HG03571 (cell line): Measurements from ENCODE around the gene PDE5A.
"Not testable (repeated sequence)": the region's sequence is repeated elsewhere in the genome, so short reads cannot be mapped to it uniquely, and the experiment has no call there.

Experiments
- ATAC-seq: cut with Tn5 transposase; IDR thresholded peaks from one replicate; pipeline ENCODE4 v1.9.1; 2021; ENCODE audit not compliant: unreplicated experiment

The PDE5A gene

DNA sequence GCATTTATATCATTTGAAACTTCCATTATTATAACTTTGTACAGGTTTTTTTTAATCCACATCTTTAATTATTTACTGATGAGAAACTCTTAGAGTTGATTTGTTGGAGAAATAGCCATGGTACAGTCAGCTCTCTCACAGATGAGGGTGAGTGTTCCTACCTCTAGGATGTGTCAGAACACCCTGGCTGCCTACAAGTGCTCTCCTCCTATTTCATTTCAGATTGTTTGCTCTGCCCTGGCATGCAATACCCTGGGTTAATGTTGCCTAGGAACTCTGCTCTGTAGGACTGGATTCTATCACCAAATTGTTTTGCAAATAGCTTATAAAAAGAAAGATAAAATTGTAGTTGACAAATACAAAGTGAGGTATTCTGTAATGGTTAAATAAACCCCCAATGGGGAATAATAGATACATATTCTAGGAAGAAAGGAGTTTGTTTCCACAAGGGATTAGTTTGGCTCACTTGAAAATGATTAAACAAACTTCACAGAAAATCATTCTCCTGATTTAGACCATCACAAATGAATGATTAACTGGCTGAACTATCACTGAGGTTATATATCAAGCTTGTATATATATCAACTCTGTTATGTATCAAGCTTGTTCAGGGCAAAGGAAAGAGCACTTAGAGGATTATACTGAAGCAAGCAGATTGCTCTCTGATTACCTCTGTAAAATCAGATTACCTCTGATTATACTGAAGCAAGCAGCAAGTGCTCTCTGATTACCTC is 150.0 kb downstream of the PDE5A start:
- ATAC-seq: no peak

DNA sequence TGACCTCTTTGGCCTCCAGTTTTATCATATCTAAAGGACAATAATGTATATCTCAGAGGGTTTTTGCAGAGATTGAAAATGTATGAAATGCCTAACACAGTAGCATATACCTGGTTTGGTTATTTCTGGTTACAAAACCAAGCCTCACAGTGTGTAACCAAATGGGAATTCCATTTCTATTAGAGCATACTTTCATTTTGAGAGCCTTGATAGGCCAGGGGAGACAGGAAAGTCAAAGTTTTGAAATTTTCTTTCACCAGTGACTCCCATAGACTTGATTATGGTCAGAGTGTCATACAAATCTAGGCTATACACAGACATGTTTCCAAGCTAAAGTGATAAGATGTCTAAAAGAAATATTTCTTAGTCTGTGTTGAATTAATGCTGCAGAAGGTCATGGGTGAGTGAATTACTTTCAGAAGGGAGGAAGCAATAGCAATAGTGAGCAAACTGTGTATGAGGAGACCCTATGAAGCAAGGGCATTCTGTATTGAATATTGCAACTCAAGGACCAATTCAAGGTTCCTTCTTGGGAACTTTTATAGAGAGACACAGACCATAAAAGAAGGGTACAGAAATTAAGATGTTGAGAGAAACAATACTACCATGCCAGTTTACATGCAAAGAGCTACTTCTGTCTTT is 151.1 kb downstream of the PDE5A start:
- no peak for ATAC-seq

DNA sequence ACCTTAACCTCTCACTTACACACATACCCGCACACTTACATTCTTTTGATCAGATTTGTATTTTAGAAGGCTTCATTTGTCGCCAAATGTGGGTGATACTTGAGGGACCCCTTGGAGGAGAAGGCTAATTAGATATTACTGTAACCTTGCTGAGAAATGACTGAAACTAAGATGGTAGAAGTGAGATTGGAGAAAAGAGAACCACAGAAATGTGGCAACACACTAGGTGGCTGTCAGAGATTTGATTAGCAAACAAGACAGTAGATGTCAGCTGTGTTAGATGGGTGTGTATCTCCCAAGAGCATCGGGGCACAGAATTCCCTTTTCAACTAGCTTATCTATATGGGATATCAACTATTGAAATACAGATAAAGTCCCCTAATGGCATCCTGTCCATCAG is 157.3 kb downstream of the PDE5A start:
- no peak for ATAC-seq

DNA sequence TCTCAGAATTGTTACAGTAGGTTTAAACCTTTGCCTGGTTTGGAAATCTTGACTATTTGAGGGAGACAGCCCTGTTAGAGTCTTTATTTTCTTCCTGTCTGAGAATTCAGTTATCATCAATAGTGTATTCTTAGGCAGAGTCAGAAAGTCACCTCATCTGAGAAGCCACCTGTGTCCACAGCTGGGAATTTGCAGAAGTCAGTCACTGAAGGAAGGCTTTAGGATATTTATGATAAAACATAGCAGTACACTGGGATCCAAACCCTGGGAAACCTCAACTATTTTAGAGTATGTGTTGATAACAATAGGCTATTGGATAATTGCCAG is 157.9 kb downstream of the PDE5A start:
- peak; percentile 29 for ATAC-seq

DNA sequence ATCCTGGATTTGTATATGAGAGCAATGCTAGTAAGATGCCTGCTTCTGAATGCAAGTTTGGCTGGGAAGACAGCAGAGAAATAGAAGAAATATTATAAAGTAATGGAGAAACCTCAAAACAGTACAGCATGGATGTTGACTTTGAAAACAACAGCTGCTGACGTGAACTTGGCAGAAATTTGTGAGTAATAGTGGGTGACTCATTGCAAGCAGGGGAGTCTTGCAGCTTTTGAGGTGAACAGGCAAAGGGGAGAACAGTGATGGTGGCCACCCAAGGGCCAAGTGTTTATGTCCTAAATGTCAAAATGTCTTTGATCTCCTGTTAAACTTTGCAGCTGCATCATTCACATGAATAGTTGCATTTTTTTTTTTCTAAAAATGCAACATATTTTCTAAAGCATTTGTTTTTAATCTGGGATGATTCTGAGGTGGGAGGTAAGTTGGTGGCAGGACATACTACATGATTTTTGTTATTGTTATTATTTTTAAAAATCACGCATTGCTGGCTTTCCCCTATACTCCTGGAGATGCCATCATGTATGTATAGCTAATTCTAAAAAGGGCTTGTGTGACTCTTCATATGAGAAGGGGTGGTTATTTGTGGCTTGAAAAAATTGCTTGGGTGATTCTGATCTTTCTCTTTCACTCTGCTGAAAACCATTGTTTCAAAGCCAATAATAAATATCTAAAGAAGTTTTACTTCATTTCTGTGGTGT is 158.4 kb downstream of the PDE5A start:
- peak; percentile 52 for ATAC-seq

DNA sequence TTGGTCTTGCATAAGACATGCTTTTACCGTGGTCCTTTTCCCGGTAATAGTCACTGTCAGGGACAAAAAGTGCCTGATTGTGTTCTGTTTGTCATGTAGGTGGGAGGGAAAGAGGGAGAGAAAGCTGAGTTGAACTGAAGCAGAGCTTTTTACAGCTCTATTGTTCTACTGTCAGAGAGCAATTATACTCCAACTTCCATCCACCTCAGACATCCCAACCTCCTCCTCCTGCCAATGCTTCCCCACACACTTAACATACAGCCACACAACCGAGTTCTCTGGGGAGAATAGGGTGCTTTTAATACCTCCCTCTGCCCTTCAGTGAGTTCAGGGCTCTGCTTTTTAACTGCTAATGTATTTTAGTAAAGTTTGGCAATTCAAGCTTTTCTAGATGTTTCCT is 159.6 kb downstream of the PDE5A start:
- ATAC-seq: not testable (repeated sequence)

DNA sequence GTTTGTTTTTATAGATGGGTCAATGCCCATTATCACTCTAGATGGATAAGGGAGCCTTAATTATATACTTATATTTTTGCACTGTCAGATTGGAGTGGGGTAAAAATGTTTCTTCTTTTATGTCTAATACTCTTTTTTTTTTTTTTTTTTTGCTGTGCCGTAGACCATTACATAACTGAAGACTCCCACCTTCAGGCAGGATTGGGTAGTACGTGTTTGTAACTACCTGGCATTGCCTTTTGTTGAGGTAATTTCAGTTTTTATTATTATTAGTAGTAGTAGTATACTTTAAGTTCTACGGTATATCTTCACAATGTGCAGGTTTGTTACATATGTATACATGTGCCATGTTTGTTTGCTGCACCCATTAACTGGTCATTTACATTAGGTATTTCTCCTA is 165.9 kb downstream of the PDE5A start:
- not testable (repeated sequence) for ATAC-seq

DNA sequence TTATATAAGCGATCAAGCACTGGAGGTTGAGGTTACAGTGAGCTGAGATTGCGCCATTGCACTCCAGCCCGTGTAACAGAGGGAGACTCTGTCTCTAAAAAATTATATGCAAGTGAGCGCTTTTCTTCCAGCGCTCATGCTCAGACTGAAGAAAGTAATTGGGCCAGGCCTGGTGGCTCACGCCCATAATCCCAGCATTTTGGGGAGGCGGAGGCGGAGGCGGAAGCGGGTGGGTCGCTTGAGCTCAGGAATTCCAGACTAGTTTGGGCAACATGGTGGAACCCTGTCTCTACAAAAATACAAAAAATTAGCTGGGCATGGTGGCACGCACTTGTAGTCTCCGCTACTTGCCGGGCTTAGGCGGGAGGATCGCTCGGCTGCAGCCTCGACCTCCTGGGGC is 172.9 kb downstream of the PDE5A start:
- not testable (repeated sequence) for ATAC-seq

DNA sequence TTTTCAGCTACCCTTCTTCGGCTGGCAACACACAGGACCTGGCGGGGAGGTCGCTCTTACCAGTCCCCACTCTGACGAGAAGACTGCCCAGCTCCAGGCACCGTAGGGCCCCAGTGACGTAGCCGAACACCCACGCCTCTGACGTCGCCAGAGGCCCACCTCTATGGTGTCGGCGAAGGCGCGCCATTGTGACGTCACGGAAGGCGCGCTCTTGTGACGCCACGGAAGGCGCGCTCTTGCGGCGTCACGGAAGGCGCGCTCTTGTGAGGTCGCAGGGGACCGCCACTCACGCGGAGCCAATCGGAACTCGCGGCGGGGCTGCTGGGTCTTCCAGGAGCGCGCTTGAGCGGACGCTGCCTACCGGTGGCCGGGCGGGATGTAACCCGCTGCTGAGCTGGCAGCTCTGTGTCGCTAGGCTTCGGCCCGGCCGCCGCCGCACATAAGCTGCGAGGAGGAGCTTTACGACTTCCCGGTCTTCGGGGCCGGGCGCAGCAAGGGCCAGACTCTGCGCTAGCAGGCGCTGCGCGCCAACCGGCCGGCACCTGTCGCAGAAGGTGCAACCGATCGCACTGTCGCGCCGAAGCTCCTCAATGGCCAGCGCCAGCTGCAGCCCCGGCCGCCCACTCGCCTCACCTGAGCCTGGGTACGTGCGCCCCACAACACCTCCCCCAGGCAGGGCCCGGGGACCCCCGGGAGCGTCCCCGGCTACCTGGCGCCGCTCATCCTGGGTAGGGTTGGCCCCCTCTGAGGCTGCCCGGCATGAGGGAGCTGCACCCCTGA is 173.9 kb downstream of the PDE5A start:
- ATAC-seq: peak; percentile 100

DNA sequence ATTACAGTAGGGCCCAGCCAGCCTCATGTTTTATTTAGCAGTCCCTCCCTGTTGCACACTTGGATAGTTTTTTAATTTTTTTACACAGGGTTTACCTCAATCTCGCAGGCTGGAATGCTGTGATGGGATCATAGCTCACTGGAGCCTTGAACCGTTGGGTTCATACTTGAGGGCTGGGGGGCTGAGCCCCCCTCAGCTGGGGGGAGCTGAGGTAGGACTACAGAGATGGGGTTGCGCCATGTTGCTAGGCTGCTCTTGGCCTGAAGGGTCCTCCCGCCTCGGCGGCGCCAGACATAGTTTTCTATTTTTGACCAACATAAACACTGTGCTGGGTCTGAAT is 174.5 kb downstream of the PDE5A start:
- ATAC-seq: peak; percentile 8

DNA sequence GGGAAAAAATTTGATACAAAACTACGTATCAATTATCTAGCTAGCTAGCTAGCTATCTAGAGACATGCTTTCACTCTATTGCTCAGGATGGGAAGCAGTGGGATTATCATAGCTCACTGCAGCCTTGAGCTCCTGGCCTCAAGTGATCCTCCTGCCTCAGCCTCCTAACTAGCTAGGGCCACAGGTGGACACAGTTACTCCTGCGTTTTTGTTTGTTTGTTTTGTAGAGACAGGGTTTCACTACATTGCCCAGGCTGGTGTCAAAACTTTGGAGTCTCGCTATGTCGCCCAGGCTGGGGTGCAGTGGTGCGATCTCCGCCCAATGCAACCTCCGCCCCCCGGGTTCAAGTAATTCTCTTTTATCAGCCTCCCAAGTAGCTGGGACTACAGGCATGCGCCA is 175.3 kb downstream of the PDE5A start:
- not testable (repeated sequence) for ATAC-seq

DNA sequence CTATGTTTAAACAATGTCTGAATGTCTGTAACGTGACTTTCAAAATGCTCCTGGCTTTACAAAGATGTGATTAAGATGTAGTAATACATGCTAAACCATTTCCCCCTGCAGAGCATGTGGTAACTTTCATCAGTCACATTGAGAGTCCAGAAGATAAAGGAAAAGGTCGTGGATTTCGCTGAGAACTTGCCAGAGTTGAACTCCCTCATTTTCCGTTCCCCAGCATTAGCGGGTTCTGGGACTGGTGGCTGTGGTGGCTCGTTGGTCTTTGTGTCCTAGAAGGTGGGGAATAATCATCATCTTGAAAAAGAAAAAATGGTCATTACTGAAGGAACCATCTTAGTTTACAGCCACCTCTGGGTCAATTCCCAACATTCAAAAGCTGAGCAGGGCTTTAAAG is 178.8 kb downstream of the PDE5A start:
- not testable (repeated sequence) for ATAC-seq
